Neural progenitor cell (in vitro differentiated cells): ENCODE data around the gene ZNF567. TPM values are rescaled to one million over a fixed set of nuclear protein-coding genes. Genes with fewer than 3 reads are reported as not detected.

Experiments used
- DNase-seq: peaks from one replicate; pipeline ENCODE4 v3.0.0-alpha.2; 2016; ENCODE audit warnings: low spot score
- H2AFZ ChIP-seq: fragments of 200-600 bp; sonication (generic); replicated peaks from 2 replicates; pipeline ENCODE4 v1.6.1; 2016; ENCODE audit warnings: antibody characterized with exemption
- H3F3A ChIP-seq: fragments of 200-600 bp; sonication (generic); 2 replicates; pipeline ENCODE4 v1.6.1; 2016; ENCODE audit warnings: antibody characterized with exemption, low read depth
- H3K27ac ChIP-seq: fragments of 200-600 bp; sonication (generic); 2 replicates; pipeline ENCODE4 v1.5.1; 2016; ENCODE audit warnings: mild to moderate bottlenecking
- H3K27me3 ChIP-seq: fragments of 200-600 bp; sonication (generic); 2 replicates; pipeline ENCODE4 v1.6.1; 2016; ENCODE audit warnings: mild to moderate bottlenecking, moderate library complexity
- H3K36me3 ChIP-seq: fragments of 200-600 bp; sonication (generic); 2 replicates; pipeline ENCODE4 v1.5.1; 2016
- H3K4me1 ChIP-seq: fragments of 200-600 bp; sonication (generic); 2 replicates; pipeline ENCODE4 v1.6.1; 2016; ENCODE audit warnings: mixed run types
- H3K4me2 ChIP-seq: fragments of 200-600 bp; sonication (generic); 2 replicates; pipeline ENCODE4 v1.6.1; 2016
- H3K4me3 ChIP-seq: fragments of 200-600 bp; sonication (generic); 2 replicates; pipeline ENCODE4 v1.5.1; 2016
- H3K79me2 ChIP-seq: fragments of 200-600 bp; sonication (generic); 2 replicates; pipeline ENCODE4 v1.6.1; 2016; ENCODE audit warnings: low read depth
- H3K9ac ChIP-seq: fragments of 200-600 bp; sonication (generic); 2 replicates; pipeline ENCODE4 v1.6.1; 2016
- H3K9me3 ChIP-seq: fragments of 200-600 bp; sonication (generic); 2 replicates; pipeline ENCODE4 v1.5.1; 2016; ENCODE audit warnings: low read depth
- H4K20me1 ChIP-seq: fragments of 200-600 bp; sonication (generic); 2 replicates; pipeline ENCODE4 v1.6.1; 2016; ENCODE audit warnings: low read depth
- H3K27ac Mint-ChIP-seq: 3 replicates; pipeline ENCODE4 v1.8.0; 2021; ENCODE audit warnings: mixed read lengths
- H3K27me3 Mint-ChIP-seq: 2 replicates; pipeline ENCODE4 v1.8.0; 2022; ENCODE audit warnings: low read depth, mild to moderate bottlenecking, inconsistent platforms, moderate library complexity, mixed read lengths; ENCODE audit not compliant: insufficient read depth
- H3K36me3 Mint-ChIP-seq: 3 replicates; pipeline ENCODE4 v1.8.0; 2021; ENCODE audit warnings: mixed read lengths
- H3K4me1 Mint-ChIP-seq: 3 replicates; pipeline ENCODE4 v1.8.0; 2021; ENCODE audit warnings: mixed read lengths
- H3K4me3 Mint-ChIP-seq: 3 replicates; pipeline ENCODE4 v1.8.0; 2021; ENCODE audit warnings: mild to moderate bottlenecking, moderate library complexity, mixed read lengths
- H3K9me3 Mint-ChIP-seq: 3 replicates; pipeline ENCODE4 v1.8.0; 2020; ENCODE audit warnings: mixed read lengths
- CTCF ChIP-seq: fragments of 200-600 bp; sonication (generic); IDR thresholded peaks from 2 replicates; pipeline ENCODE4 v1.5.1; 2017; ENCODE audit warnings: antibody characterized with exemption, mild to moderate bottlenecking
- EZH2 ChIP-seq: fragments of 200-600 bp; sonication (generic); IDR thresholded peaks from 2 replicates; pipeline ENCODE4 v1.6.1; 2017; ENCODE audit warnings: antibody characterized with exemption, mild to moderate bottlenecking, moderate library complexity
- EZH2phosphoT487 ChIP-seq: fragments of 200-600 bp; sonication (generic); IDR thresholded peaks from 2 replicates; pipeline ENCODE4 v1.6.1; 2017; ENCODE audit warnings: antibody characterized with exemption
- total RNA-seq: library from RNA; depleted of rRNA; stranded (reverse); fragments of >200 nt; gene quantifications from 2 replicates; pipeline ENCODE4 v1.2.3, GENCODE V29; 2015; ENCODE audit warnings: low replicate concordance

ZNF567 gene
- total RNA-seq, 1 donor from 2014 or later, result 27.7 TPM

- H3K4me1 Mint-ChIP-seq, result peaks cover 16% of the 10 kb centered on the region
- no peak for DNase-seq
- peaks cover 10% of the 10 kb centered on the region for H3K9me3 ChIP-seq
- peaks cover 20% of the 10 kb centered on the region for H3K27me3 Mint-ChIP-seq
- no peaks in the 10 kb centered on the region for H3F3A ChIP-seq
- no peaks in the 10 kb centered on the region for H3K27me3 ChIP-seq
- peaks cover 7% of the 10 kb centered on the region for H3K4me1 ChIP-seq
- peak overlapping the region; percentile 93 for H3K4me3 ChIP-seq
- no peak overlapping the region for H3K27ac ChIP-seq
- peaks cover 64% of the 10 kb centered on the region for H3K9me3 Mint-ChIP-seq
- H2AFZ ChIP-seq, result no peak overlapping the region
- peak overlapping the region; percentile 82 for H3K4me2 ChIP-seq
- H3K79me2 ChIP-seq, result peaks cover 34% of the 10 kb centered on the region
- no peak overlapping the region for H3K9ac ChIP-seq
- no peak overlapping the region for H3K27ac Mint-ChIP-seq
- H3K36me3 Mint-ChIP-seq, result peaks cover 53% of the 10 kb centered on the region
- H3K4me3 Mint-ChIP-seq, result peak overlapping the region; percentile 98
- no peaks in the 10 kb centered on the region for H4K20me1 ChIP-seq
- H3K36me3 ChIP-seq, result peaks cover 15% of the 10 kb centered on the region
- no peak for TF ChIP-seq EZH2phosphoT487
- TF ChIP-seq EZH2, result no peak
- TF ChIP-seq CTCF, result no peak
These were observed 1.6 kb upstream of the ZNF567 start for GRCh38 chr19:36685835-36686234.

GRCh38 chr19:36686365-36687213 is 823 bp upstream of the ZNF567 start:
- peak overlapping the region; percentile 93 for H3K4me3 ChIP-seq
- peaks cover 7% of the 10 kb centered on the region for H3K4me1 ChIP-seq
- H3K79me2 ChIP-seq, result peaks cover 42% of the 10 kb centered on the region
- Mint-ChIP-seq H3K36me3 (peaks cover 55% of the 10 kb centered on the region), H3K27ac (peak overlapping the region; percentile 80), H3K4me1 (peaks cover 16% of the 10 kb centered on the region), H3K27me3 (peaks cover 20% of the 10 kb centered on the region), H3K9me3 (peaks cover 64% of the 10 kb centered on the region), H3K4me3 (peak overlapping the region; percentile 98)
- H4K20me1 ChIP-seq, result no peaks in the 10 kb centered on the region
- peak overlapping the region; percentile 72 for H3K9ac ChIP-seq
- H3K27me3 ChIP-seq, result no peaks in the 10 kb centered on the region
- DNase-seq, result peak; percentile 19
- no peaks in the 10 kb centered on the region for H3F3A ChIP-seq
- H3K27ac ChIP-seq, result no peak overlapping the region
- peak overlapping the region; percentile 95 for H2AFZ ChIP-seq
- H3K9me3 ChIP-seq, result peaks cover 13% of the 10 kb centered on the region
- peak overlapping the region; percentile 82 for H3K4me2 ChIP-seq
- no peak for TF ChIP-seq EZH2phosphoT487
- TF ChIP-seq EZH2, result no peak
- no peak for TF ChIP-seq CTCF
- peaks cover 23% of the 10 kb centered on the region for H3K36me3 ChIP-seq

DNA sequence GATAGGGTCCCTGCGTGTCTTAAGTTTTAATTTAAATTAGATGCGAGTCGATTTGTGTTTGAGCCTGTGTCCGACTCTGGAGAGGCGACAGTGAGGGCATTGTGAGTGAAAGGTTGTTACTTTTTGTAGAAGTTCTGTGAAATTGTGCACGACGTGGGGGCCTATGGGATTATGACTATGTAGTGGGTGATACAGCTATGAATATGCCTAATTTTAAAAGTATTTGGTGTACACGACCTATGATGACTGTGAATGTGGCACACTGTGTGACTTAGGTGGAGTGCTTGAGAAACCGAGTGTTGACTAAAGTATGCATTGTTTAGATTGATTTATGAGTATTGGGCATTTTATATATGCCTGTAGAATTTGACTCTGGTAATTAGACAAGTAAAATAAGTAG is 646 bp downstream of the ZNF567 start:
- DNase-seq, result no peak
- no peak for TF ChIP-seq EZH2
- no peak for TF ChIP-seq EZH2phosphoT487
- no peak for TF ChIP-seq CTCF
- Histone ChIP-seq H3K4me3 (peak overlapping the region; percentile 93), H3K4me1 (peaks cover 7% of the 10 kb centered on the region), H3F3A (no peaks in the 10 kb centered on the region), H2AFZ (no peak overlapping the region), H4K20me1 (no peaks in the 10 kb centered on the region), H3K79me2 (peaks cover 51% of the 10 kb centered on the region), H3K4me2 (peak overlapping the region; percentile 82), H3K9me3 (peaks cover 13% of the 10 kb centered on the region), H3K36me3 (peaks cover 34% of the 10 kb centered on the region), H3K9ac (peak overlapping the region; percentile 75), H3K27ac (no peak overlapping the region), H3K27me3 (no peaks in the 10 kb centered on the region)
- Mint-ChIP-seq H3K9me3 (peaks cover 67% of the 10 kb centered on the region), H3K27me3 (peaks cover 15% of the 10 kb centered on the region), H3K27ac (peak overlapping the region; percentile 7), H3K36me3 (peaks cover 58% of the 10 kb centered on the region), H3K4me3 (peak overlapping the region; percentile 98), H3K4me1 (peaks cover 16% of the 10 kb centered on the region)
